ENCODE results near the gene GRID2.

Gene GRID2

GRCh38 chr4:93748373-93749291, 1444.9 kb downstream of the GRID2 start:
- DNase-seq (ENCODE audit: low read depth in 2 of 2): no peak

- no peak for DNase-seq (ENCODE audit: low read depth in 2 of 2)
Observed at GRCh38 chr4:93749292-93749761, 1445.6 kb downstream of the GRID2 start.

GRCh38 chr4:93751411-93751810, 1447.6 kb downstream of the GRID2 start:
- no peak for DNase-seq (ENCODE audit: low read depth in 2 of 2)

- DNase-seq (ENCODE audit: low read depth in 2 of 2): no peak
Observed at GRCh38 chr4:93756101-93756500, 1452.3 kb downstream of the GRID2 start.

GRCh38 chr4:93759506-93759905, 1455.7 kb downstream of the GRID2 start:
- no peak for DNase-seq (ENCODE audit: low read depth in 2 of 2)

GRCh38 chr4:93760284-93760683, 1456.5 kb downstream of the GRID2 start:
- DNase-seq (ENCODE audit: low read depth in 2 of 2): no peak

- no peak for DNase-seq (ENCODE audit: low read depth in 2 of 2)
Observed at GRCh38 chr4:93761286-93761685, 1457.5 kb downstream of the GRID2 start.

- DNase-seq (ENCODE audit: low read depth in 2 of 2): no peak
Observed at GRCh38 chr4:93764639-93765246, 1461.0 kb downstream of the GRID2 start.

- DNase-seq (ENCODE audit: low read depth in 2 of 2): no peak
Observed at GRCh38 chr4:93767917-93768316, 1464.2 kb downstream of the GRID2 start.

- no peak for DNase-seq (ENCODE audit: low read depth in 2 of 2)
Observed at GRCh38 chr4:93770201-93770600, 1466.4 kb downstream of the GRID2 start.

GRCh38 chr4:93771640-93772411, 1468.1 kb downstream of the GRID2 start:
- DNase-seq (ENCODE audit: low read depth in 2 of 2): no peak

GRCh38 chr4:93772858-93773257, 1469.1 kb downstream of the GRID2 start:
- DNase-seq (ENCODE audit: low read depth in 2 of 2): no peak

GRCh38 chr4:93775551-93775950, 1471.8 kb downstream of the GRID2 start:
- DNase-seq (ENCODE audit: low read depth in 2 of 2): no peak

GRCh38 chr4:93776386-93777080, 1472.8 kb downstream of the GRID2 start:
- DNase-seq (ENCODE audit: low read depth in 2 of 2): no peak

GRCh38 chr4:93777081-93777460, 1473.3 kb downstream of the GRID2 start:
- DNase-seq (ENCODE audit: low read depth in 2 of 2): no peak

GRCh38 chr4:93779228-93779627, 1475.5 kb downstream of the GRID2 start:
- DNase-seq (ENCODE audit: low read depth in 2 of 2): no peak

- DNase-seq (ENCODE audit: low read depth in 2 of 2): no peak
Observed at GRCh38 chr4:93780080-93780479, 1476.3 kb downstream of the GRID2 start.

GRCh38 chr4:93781198-93781597, 1477.4 kb downstream of the GRID2 start:
- no peak for DNase-seq (ENCODE audit: low read depth in 2 of 2)

- DNase-seq (ENCODE audit: low read depth in 2 of 2): no peak
Observed at GRCh38 chr4:93786149-93786548, 1482.4 kb downstream of the GRID2 start.

- no peak for DNase-seq (ENCODE audit: low read depth in 2 of 2)
Observed at GRCh38 chr4:93788712-93789111, 1484.9 kb downstream of the GRID2 start.

GRCh38 chr4:93791570-93792195, 1487.9 kb downstream of the GRID2 start:
- DNase-seq (ENCODE audit: low read depth in 2 of 2): no peak
